Stimulated activated CD4-positive, alpha-beta T cell treated with anti-CD3 and anti-CD28 coated beads, Interleukin-15, amount 100 ng/mL, for 1 hour (primary cell): Measurements from ENCODE around the gene PSMC5.
A peak's percentile ranks its signal among the peaks of the same experiment; 100 is the strongest.
"Not testable (repeated sequence)": the region's sequence is repeated elsewhere in the genome, so short reads cannot be mapped to it uniquely, and the experiment has no call there.

Experiments
- DNase-seq, 2 donors: peaks; one replicate each; pipeline ENCODE4 v3.0.0-alpha.2; 2020; ENCODE audit warnings: low read depth in 1 of 2, low spot score in 1 of 2

The PSMC5 gene

GRCh38 chr17:63827002-63827800 lies at the start of gene PSMC5, which contains the start of gene FTSJ3:
Gene PSMC5 (plus strand): TSS chr17:63827431. CDS start chr17:63827491, 60 bp downstream.
Gene FTSJ3 (minus strand): TSS chr17:63827663. CDS start chr17:63826902, 761 bp downstream.
- peak; percentile 90 for DNase-seq

DNA sequence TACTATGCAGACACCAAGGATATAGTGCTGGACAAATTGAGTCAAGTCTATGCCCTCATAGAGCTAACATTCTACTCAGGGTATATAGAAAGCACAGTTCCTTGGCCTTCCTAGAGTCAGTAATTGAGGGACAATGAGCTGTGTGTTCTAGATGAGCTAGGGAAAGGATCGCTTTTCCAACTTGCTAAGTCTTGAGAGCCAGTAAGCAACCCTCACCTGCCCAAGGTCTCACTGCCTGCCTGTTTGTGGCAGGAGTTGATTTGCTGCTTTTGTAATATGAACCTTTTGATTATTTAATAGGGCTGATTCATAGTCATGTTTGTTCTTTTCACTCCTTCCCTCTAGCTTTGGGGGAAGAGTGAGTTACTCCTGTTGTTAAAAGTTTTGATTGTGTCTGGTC lies 46.7 kb upstream of the PSMC5 start:
- no peak for DNase-seq

DNA sequence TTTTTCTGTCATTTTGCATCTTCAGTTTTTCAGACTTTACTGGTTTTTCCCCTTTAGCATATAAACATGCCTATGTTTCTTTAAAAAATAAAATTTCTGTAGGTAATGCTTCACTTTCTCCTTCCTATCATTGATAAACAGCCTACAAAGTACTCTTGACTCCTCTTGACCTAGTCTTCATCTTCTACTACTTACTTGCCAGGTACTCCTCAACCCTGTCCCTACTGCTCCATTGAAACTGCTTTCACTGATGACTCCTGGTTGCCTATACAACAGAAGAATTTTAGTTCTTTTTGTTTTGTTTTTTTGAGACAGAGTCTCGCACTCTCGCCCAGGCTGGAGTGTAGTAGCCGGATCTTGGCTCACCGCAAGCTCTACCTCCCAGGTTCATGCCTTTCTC lies 46.3 kb upstream of the PSMC5 start:
- DNase-seq, result no peak

DNA sequence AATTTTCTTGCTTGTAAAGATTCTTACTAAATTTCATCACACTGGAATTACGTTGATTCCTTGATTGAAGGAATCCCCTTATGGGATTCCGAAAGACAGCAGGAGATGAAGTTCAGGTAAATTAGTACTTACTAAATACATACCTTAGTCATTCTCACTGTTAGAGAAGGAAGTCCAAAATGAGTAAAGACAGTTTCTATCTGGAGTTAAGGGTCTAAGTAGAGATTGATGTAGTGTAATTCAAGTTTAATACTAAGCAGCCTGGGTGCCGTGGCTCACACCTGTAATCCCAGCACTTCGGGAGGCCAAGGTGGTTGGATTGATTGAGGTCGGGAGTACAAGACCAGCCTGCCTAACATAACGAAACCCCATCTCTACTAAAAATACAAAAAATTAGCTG lies 43.7 kb upstream of the PSMC5 start:
- no peak for DNase-seq

- no peak for DNase-seq
These were observed 41.7 kb upstream of the PSMC5 start for GRCh38 chr17:63785556-63785955.

- DNase-seq, result no peak
These were observed 41.1 kb upstream of the PSMC5 start for GRCh38 chr17:63786117-63786516.

DNA sequence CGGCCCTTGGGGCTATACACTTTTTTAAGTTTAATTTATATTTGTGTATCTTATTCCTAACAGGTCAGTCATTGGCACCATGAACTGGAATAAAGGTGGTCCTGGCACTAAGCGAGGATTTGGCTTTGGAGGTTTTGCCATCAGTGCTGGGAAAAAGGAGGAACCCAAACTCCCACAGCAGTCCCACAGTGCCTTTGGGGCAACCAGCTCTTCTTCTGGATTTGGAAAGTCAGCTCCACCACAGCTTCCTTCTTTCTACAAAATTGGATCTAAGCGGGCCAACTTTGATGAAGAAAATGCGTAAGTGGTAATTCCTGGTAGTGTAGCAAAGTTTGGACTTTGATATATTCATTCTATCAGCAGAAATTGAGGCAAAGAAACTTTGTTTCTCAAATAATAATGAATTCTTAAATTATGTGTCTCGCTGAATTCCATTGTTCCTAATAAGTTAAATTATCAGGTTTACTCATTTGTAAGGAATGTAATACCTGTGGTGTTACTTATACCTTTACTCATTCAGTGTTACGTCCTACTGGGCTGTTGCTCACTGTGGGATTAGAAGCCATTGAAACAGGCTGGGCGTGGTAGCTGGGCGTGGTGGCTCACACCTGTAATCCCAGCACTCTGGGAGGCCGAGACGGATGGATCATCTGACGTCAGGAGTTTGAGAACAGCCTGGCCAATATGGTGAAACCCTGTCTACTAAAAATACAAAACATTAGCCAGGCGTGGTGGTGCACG lies 40.1 kb upstream of the PSMC5 start:
- no peak for DNase-seq

DNA sequence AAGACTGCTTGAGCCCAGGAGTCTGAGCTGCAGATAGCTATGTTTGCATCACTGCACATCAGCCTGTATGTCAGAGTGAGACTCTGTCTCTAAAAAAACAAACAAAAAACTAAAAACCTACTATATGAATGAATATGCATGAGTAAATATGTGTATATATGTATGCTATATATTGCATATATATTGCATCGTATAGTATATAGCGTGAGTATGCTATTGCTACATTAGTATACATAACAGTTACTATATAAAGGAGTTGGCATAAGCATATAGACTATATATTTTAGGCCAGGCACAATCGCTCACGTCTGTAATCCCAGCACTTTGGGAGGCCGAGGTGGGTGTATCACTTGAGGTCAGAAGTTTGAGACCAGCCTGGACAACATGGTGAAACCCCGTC lies 37.2 kb upstream of the PSMC5 start:
- no peak for DNase-seq

DNA sequence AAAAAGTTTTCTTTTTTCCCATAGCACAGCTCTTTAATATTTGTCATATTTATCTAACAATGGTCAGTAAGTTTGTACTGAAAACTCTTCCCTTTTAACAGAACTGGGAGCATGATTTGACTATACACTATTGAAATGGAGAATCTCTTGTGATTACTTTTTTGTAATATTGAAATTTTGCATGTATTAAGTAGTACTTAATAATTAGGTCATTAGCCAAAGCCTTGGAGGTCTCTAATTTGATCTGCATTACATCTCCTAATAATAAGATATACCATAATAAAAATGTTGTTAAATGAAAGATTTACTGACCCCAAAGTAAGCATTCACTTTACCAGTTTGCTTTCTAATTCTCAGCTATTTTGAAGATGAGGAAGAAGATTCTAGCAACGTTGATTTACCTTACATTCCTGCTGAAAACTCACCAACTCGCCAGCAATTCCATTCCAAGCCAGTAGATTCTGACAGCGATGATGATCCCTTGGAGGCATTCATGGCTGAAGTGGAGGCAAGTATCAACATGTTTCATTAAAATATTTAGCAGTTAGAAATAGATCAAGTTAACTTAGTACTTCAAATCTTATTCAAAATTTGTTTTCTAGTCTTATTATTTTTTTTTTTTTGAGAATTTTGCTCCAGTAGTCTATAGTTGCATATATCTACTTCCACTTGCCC lies 35.0 kb upstream of the PSMC5 start:
- no peak for DNase-seq

GRCh38 chr17:63796375-63796774 lies 30.9 kb upstream of the PSMC5 start:
- not testable (repeated sequence) for DNase-seq

DNA sequence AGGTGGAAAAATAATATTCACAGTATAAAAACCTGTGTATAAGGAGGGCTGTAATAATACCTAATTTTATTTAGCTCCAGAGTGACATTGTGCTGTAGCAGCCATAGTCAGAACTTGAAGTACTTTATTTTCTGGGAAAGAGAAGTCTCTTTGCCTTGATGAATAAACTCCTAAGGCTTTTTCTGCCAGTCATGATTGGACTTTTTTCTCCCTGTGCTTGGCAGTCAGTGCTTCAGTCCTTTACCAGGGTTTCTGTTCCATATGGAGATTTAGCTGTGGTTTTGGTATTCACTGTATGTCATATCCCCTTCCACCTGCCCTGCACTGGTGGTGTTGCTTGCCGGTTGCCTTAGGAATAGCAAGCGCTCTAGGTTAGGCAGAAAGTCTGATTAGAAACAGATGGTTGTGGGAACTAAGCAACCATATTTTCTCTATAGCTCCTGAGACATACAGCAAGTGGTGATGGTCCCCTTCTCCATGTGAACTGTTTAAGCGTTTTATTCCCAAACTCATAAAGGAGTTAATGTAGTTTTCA lies 28.6 kb upstream of the PSMC5 start:
- DNase-seq, result no peak

- DNase-seq, result no peak
These were observed 26.4 kb upstream of the PSMC5 start for GRCh38 chr17:63800783-63801182.

DNA sequence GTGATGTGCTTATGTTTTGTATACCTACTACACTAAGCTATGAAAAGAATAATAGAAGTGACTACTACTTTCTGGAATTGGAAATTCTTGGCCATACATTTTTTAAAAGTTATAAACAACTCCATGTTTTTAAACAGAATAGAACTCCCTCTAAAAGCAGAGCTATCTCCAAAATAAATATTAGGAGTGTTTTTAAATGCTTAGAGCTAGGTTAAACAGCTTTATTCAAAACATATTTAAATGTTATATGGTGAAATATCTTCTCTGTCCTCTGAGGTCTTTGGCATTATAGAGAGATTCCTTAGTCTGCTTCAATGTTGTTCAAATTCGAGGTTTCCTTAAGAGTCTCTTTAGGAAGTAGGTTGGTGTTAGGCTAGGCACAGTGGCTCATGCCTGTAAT lies 22.9 kb upstream of the PSMC5 start:
- no peak for DNase-seq

DNA sequence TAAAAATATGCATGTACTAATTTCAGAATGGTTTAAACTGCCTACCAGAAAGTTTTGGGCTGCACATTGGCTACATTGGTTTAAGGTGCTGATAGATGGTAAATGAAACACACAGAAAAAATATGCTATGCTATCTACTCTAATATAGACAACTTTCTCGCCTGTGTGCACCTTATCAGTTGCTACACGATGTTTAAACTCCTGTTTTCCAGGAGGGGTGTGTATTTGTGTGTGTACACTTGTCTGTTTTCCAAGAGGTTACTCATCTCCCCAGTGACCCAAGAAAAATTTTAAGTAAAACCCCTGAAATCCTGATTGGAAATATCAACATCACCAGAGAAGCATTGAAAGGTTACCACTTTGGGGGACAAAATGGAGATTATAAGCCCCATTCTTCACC lies 21.6 kb upstream of the PSMC5 start:
- no peak for DNase-seq

GRCh38 chr17:63809970-63810369 lies 17.3 kb upstream of the PSMC5 start:
- no peak for DNase-seq

DNA sequence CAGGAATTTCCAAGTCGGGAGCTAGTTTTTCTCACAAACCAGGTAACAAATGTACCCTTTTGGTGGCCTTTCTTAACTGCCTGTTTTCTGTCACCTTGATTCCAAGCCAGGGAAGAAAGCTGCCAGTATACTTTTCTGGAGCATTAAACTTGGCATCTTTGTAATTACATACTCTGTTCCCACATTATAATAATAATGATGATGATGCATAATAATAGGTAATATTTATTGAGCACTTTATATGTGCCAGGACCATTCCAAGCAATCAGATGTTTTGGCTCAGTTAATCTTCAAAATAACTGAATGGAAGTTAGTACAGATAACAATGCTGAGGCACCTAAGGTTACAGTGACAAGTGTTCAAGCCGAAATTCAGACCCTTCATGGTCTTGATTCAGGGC lies 11.1 kb upstream of the PSMC5 start:
- no peak for DNase-seq

GRCh38 chr17:63816669-63817068 lies 10.6 kb upstream of the PSMC5 start:
- DNase-seq, result no peak

DNA sequence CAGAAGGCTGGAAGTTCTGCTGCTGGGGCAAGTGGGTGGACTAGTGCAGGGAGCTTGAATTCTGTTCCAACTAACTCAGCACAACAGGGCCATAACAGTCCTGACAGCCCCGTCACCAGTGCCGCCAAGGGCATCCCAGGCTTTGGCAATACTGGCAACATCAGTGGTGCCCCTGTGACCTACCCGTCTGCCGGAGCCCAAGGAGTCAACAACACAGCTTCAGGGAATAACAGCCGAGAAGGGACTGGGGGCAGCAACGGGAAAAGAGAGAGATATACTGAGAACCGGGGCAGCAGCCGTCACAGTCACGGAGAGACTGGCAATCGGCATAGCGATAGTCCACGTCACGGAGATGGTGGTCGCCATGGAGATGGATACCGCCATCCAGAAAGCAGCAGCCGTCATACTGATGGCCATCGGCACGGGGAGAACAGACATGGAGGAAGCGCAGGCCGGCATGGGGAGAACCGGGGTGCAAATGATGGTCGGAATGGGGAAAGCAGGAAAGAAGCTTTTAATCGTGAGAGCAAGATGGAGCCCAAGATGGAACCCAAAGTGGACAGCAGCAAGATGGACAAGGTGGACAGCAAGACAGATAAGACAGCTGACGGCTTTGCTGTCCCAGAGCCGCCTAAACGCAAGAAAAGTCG lies 9.4 kb upstream of the PSMC5 start:
- DNase-seq, result no peak

GRCh38 chr17:63819131-63819530 lies 8.1 kb upstream of the PSMC5 start:
- DNase-seq, result no peak

DNA sequence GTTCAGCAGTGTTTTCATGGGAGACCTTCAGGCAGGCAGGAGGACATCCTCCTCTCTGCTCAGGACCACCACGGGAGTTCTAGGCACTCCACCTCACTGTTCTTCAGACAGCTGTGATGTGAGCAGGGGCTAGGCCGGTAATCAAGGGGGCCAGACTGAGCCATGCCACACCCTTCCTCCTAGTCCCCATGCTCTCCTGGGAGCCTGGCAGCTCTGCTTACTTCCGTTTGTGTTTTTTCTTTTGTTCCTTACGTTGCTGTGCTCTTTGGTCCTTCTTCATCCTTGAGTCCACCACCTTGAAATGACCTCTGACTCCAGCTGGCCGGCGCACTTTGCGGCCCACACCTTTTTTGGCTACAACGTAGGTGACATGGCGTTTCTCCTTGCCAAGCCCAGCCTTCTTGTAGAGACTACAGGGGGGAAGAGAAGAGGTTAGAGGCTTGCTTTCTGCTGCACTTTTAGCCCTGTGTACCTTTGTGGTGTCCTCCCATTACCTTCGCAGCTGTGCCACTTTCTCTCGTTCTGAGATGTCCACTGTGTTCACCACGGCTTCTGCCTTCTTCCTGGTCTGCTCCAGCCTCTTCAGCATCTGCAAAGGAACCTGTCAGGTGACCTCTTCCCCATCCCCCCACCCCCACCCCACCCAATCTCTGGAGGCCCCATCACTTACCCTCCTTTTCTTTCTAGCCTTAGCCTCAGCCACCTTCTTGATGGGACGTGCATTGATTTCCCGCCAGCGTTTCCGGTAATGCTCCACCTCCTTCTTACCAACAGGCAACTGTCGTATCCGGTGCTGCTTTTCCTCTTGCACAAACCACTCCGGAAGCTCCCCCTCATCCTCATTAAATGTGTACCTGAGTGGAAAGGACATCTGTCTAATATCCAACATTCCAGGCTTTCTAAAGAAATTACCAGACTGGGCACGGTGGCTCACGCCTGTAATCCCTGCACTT lies 7.4 kb upstream of the PSMC5 start:
- DNase-seq, result no peak
